ENCODE data around the gene NIP7. TPM values are rescaled to one million over a fixed set of nuclear protein-coding genes. Genes with fewer than 3 reads are reported as not detected.
"Not testable (repeated sequence)": the region's sequence is repeated elsewhere in the genome, so short reads cannot be mapped to it uniquely, and the experiment has no call there.

The NIP7 gene
- total and polyA plus RNA-seq, 2 of the 8 experiments (the other 6 are each of a cell fraction or from before 2014, with no cell fraction given), result 14.5 to 52.2 TPM

- TF ChIP-seq CTCF (IDR thresholded peaks at IDR 0.05; ENCODE audit: control extremely low read depth in 1 of 3, insufficient read depth in 1 of 3, low read depth in 1 of 3, low read length in 3 of 3), result peak; percentile 63 to 89 (median 79)
Observed at GRCh38 chr16:69339289-69340094, at the start of gene NIP7, which contains the start of gene COG8 (continued).

- H2AK5ac ChIP-seq (ENCODE audit: low read depth, low read length); H4K5ac ChIP-seq (ENCODE audit: insufficient read length, low read depth, low read length); POLR2A ChIA-PET (ENCODE audit: partially characterized antibody); H3K27ac ChIP-seq (ENCODE audit: low read depth, low read length); H3K79me1 ChIP-seq (ENCODE audit: low read depth, low read length); H3K18ac ChIP-seq (ENCODE audit: extremely low read depth, low read length); H3K79me2 ChIP-seq (ENCODE audit: control insufficient read depth in 1 of 2, insufficient read depth in 2 of 2, low read length in 2 of 2); H2BK15ac ChIP-seq (ENCODE audit: low read length); H4K91ac ChIP-seq (replicated peaks; ENCODE audit: insufficient read length, low read length); H2BK5ac ChIP-seq (ENCODE audit: low read depth, low read length); H3K9me3 ChIP-seq (ENCODE audit: insufficient read depth in 2 of 2, low read depth in 1 of 2, low read length in 1 of 2); H2AFZ ChIP-seq (ENCODE audit: low read length); DNase-seq (ENCODE audit: low read depth in 1 of 2, low spot score in 2 of 2); H4K20me1 ChIP-seq (replicated peaks in 1 of 2; ENCODE audit: control insufficient read depth in 1 of 2, insufficient read depth in 2 of 2, low read length in 2 of 2); H2BK20ac ChIP-seq (ENCODE audit: low read length); H3K4me1 ChIP-seq (replicated peaks in 1 of 4; ENCODE audit: control insufficient read depth in 3 of 4, insufficient read depth in 4 of 4, low read length in 3 of 4); H3K36me3 ChIP-seq (ENCODE audit: control insufficient read depth in 2 of 4, insufficient read depth in 4 of 4, low read length in 3 of 4); H4K8ac ChIP-seq (ENCODE audit: extremely low read depth, insufficient read depth, low read length); H2BK12ac ChIP-seq (ENCODE audit: low read depth, low read length); H2BK120ac ChIP-seq (replicated peaks; ENCODE audit: low read depth, low read length); H3K14ac ChIP-seq (ENCODE audit: insufficient read length); H3K4ac ChIP-seq (replicated peaks; ENCODE audit: insufficient read length, low read depth, low read length); FAIRE-seq; H3K9ac ChIP-seq (replicated peaks in 1 of 4; ENCODE audit: extremely low read depth in 1 of 4, low read depth in 3 of 4, low read length in 3 of 4); H3K23ac ChIP-seq (ENCODE audit: insufficient read length); H3K56ac ChIP-seq (replicated peaks; ENCODE audit: insufficient read length, low read depth, low read length); H3K27me3 ChIP-seq (replicated peaks in 1 of 4; ENCODE audit: control insufficient read depth in 3 of 4, extremely low read depth in 1 of 4, insufficient read depth in 3 of 4, low read length in 3 of 4); H3K4me3 ChIP-seq (ENCODE audit: extremely low read depth in 1 of 4, insufficient read depth in 2 of 4, low read depth in 3 of 4, low read length in 4 of 4); H3K4me2 ChIP-seq (ENCODE audit: insufficient read depth in 1 of 2, low read depth in 2 of 2, low read length in 2 of 2); H3K23me2 ChIP-seq (ENCODE audit: low read depth, low read length): not testable (repeated sequence)
- CTCF ChIA-PET (ENCODE audit: partially characterized antibody), result interaction anchor here (0.6 kb wide), 1 partner anchor 18 kb away, joined by 3 read pairs; no protein-coding TSS in a partner anchor
- WGBS, 2 experiments (ENCODE audit: extremely low coverage in 1 of 2, insufficient coverage in 1 of 2, insufficient read length in 1 of 2, insufficient replicate concordance in 2 of 2, low coverage in 1 of 2, low lambda C conversion rate in 2 of 2, missing lambda C conversion rate in 1 of 2), result 95% methylated on average over 9 of the region's 9 CpGs; no CpG with 5 or more reads in 1 of the 2 experiments
Observed at GRCh38 chr16:69291657-69292056, 47.9 kb upstream of the NIP7 start.
